T-helper 9 cell (primary cell): ENCODE measurements around the gene GLIPR1L2.

Experiments
- DNase-seq: peaks from one replicate; pipeline ENCODE4 v3.0.0-alpha.2; 2020

Gene GLIPR1L2

DNA sequence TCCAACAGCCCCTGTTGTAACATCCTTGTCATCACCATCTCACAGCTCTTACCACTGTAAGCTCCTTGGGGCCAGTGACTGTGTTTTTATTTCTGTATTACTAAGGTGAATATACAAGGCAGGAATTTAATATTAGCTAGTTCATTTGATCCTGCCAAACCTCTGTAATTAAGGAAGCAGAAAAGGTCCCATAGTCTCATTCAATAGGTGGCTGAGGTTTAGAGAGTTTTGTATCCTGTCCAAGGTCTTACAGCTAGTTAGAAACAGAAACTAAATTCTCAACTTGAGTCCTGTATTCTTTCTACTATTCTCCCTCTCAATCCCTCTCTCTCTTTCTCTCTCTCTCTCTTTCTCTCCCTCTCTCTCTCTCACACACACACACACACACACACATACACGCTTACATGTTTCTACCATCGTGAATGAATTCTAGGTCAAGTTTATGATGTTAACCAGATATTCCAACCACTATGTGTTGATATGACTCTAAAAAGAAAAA, 89.1 kb downstream of the GLIPR1L2 start:
- no peak for DNase-seq

DNA sequence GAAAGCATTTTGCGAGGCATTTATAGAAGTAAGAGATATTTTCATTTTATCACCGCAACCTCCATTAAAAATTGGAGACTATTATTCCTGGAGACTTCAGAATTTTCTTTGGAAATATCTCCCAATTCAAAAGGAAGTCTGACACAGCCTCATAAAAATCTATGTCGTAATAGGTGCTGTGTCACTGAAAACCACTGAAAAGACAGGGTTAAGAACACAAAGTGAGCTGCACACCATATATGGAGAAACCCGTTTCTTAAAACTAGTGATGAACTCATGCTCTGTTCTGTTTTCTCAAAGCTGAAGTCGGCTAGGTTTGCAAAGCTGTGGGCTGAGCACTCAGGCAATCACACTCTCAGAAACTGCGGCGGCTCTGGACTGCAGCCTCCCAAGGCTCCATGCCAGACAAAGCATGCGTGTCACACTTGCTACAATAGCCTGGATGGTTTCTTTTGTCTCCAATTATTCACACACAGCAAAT, 89.6 kb downstream of the GLIPR1L2 start, which contains the start of gene GLIPR1:
TSS of gene GLIPR1 (plus strand) at position 287 of the 481 bp plus-strand sequence. CDS start at position 413, 126 bp downstream.
- peak; percentile 54 for DNase-seq

DNA sequence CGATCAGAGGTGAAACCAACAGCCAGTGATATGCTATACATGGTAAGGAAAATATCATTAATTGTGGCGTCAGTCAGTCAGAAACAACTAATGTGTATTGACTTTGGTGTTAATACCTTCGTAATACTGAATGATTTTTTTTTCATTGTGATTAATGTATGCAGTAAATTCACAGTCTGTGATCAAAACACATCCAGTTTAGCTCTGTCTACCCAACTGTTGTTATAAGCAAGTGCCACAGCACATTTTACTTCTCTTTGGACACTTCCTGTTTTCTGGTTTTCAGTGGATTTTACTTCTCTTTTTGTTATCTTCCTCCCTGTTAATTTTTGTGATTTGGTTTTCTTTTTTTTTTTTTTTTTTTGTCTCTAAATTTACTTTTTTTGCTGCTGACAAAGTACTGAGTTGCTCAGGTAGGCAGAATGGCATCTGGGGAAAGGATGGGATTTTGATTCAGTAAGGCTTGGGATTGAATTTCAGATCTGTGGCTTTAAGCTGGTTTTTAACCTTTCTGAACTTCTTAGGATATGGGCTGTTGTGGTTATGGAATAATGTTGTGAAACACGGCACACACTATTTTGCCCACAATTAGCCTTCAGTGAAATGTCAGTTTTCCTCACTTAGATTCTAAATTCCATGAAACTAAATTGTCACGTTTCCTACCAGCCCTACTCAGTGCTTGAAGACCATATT, 90.3 kb downstream of the GLIPR1L2 start:
- no peak for DNase-seq

DNA sequence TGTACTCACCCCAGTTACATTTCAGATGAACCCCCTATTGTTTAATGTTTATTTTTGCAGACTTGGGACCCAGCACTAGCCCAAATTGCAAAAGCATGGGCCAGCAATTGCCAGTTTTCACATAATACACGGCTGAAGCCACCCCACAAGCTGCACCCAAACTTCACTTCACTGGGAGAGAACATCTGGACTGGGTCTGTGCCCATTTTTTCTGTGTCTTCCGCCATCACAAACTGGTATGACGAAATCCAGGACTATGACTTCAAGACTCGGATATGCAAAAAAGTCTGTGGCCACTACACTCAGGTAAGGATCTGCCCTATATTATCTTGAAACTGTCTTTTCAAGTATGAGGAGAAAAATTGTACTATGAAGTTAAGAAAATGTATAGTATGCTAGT, 90.9 kb downstream of the GLIPR1L2 start:
- DNase-seq, result no peak
